Liver (tissue), 9 donors: Measurements from ENCODE around the gene DCAF15. TPM values are rescaled to one million over a fixed set of nuclear protein-coding genes. Genes with fewer than 3 reads are reported as not detected.

Source experiments
- DNase-seq: peaks from one replicate; pipeline ENCODE4 v3.0.0-alpha.2; 2017; ENCODE audit warnings: low spot score
- H3K27ac ChIP-seq, 2 donors: one replicate each; pipeline ENCODE4 v1.7.0; 2013; ENCODE audit warnings: inconsistent platforms in 2 of 2, low read length in 2 of 2, control low read depth in 1 of 2, low read depth in 1 of 2, mild to moderate bottlenecking in 1 of 2
- H3K27me3 ChIP-seq, 4 donors: one replicate each; pipeline versions ENCODE4 v1.6.1 to v1.7.0; 2013; ENCODE audit warnings: low read length in 3 of 4, inconsistent platforms in 1 of 4, mild to moderate bottlenecking in 1 of 4, moderate library complexity in 1 of 4; ENCODE audit not compliant: control insufficient read depth in 4 of 4, insufficient read depth in 4 of 4
- H3K36me3 ChIP-seq, 4 donors: one replicate each; pipeline versions ENCODE4 v1.6.1 to v1.7.0; 2013; ENCODE audit warnings: low read length in 3 of 4, mild to moderate bottlenecking in 3 of 4, low read depth in 1 of 4, moderate library complexity in 1 of 4; ENCODE audit not compliant: control insufficient read depth in 4 of 4, insufficient read depth in 3 of 4
- H3K4me1 ChIP-seq, 4 donors: one replicate each; pipeline versions ENCODE4 v1.6.1 to v1.7.0; 2013; ENCODE audit warnings: low read length in 3 of 4, mild to moderate bottlenecking in 3 of 4, moderate library complexity in 1 of 4; ENCODE audit not compliant: control insufficient read depth in 4 of 4, insufficient read depth in 4 of 4
- H3K4me3 ChIP-seq, 3 donors: one replicate each; pipeline versions ENCODE4 v1.6.1 to v1.7.0; 2013; ENCODE audit warnings: low read length in 3 of 3, control low read depth in 1 of 3, low read depth in 1 of 3, mild to moderate bottlenecking in 1 of 3
- H3K9ac ChIP-seq, 2 donors: one replicate each; pipeline ENCODE4 v1.7.0; 2013; ENCODE audit warnings: low read length in 2 of 2, mild to moderate bottlenecking in 2 of 2, moderate library complexity in 2 of 2, control low read depth in 1 of 2, low read depth in 1 of 2
- H3K9me3 ChIP-seq, 4 donors: one replicate each; pipeline versions ENCODE4 v1.6.1 to v1.7.0; 2013; ENCODE audit warnings: low read length in 3 of 4; ENCODE audit not compliant: control insufficient read depth in 4 of 4
- ATF3 ChIP-seq: IDR thresholded peaks from 2 replicates; pipeline ENCODE4 v1.6.1; 2016; ENCODE audit warnings: antibody characterized with exemption
- FOXA1 ChIP-seq: IDR thresholded peaks from 2 replicates; pipeline ENCODE4 v1.6.1; 2016; ENCODE audit warnings: antibody characterized with exemption
- FOXA2 ChIP-seq: IDR thresholded peaks from 2 replicates; pipeline ENCODE4 v1.6.1; 2016; ENCODE audit warnings: antibody characterized with exemption
- GABPA ChIP-seq, 2 donors: IDR thresholded peaks in 1 of 2; conservative IDR thresholded peaks in 1 of 2; 2 replicates each; pipeline ENCODE4 v1.6.1; 2016; ENCODE audit warnings: antibody characterized with exemption in 2 of 2, mild to moderate bottlenecking in 1 of 2, moderate library complexity in 1 of 2
- JUND ChIP-seq, 2 donors: IDR thresholded peaks; 2 replicates each; pipeline ENCODE4 v1.6.1; 2016; ENCODE audit warnings: antibody characterized with exemption in 2 of 2
- MAX ChIP-seq: IDR thresholded peaks from 2 replicates; pipeline ENCODE4 v1.6.1; 2016; ENCODE audit warnings: antibody characterized with exemption
- NR2F2 ChIP-seq: IDR thresholded peaks from 2 replicates; pipeline ENCODE4 v1.6.1; 2016; ENCODE audit warnings: antibody characterized with exemption
- RAD21 ChIP-seq, 2 donors: IDR thresholded peaks; 2 replicates each; pipeline ENCODE4 v1.6.1; 2016; ENCODE audit warnings: antibody characterized with exemption in 2 of 2, mild to moderate bottlenecking in 2 of 2
- RXRA ChIP-seq, 2 donors: IDR thresholded peaks; 2 replicates each; pipeline ENCODE4 v1.6.1; 2017 to 2018; ENCODE audit warnings: antibody characterized with exemption in 2 of 2, mild to moderate bottlenecking in 1 of 2
- TAF1 ChIP-seq: conservative IDR thresholded peaks from 2 replicates; pipeline ENCODE4 v1.6.1; 2016; ENCODE audit warnings: antibody characterized with exemption, mild to moderate bottlenecking
- YY1 ChIP-seq: IDR thresholded peaks from 2 replicates; pipeline ENCODE4 v1.6.1; 2016; ENCODE audit warnings: antibody characterized with exemption, mild to moderate bottlenecking
- WGBS: extraction: QIAGEN DNeasy Blood & Tissue Kit; methylation state at CpG from one replicate; pipeline ENCODE4 v1.1.7; 2013; 5-methylcytosine and 5-hydroxymethylcytosine counted together
- polyA plus RNA-seq, 2 donors: library from polyadenylated mRNA; stranded (reverse) in 1 of 2; unstranded in 1 of 2; fragments of 200-250 nt in 1 of 2; fragments of >200 nt in 1 of 2; fragmentation: Nextera tagmentation in 1 of 2; extraction: Ambion mirVana in 1 of 2; gene quantifications; one replicate each; pipeline versions ENCODE4 v1.2.1 to v1.2.3, GENCODE V29; 2013 to 2015
- total RNA-seq, 2 donors: library from RNA; depleted of rRNA; stranded (reverse); fragments of >200 nt; gene quantifications; one replicate each; pipeline ENCODE4 v1.2.3, GENCODE V29; 2014
- TF ChIP-seq, protein P1 (sequence below): fragments of 150-350 bp; IDR thresholded peaks from 2 replicates; pipeline ENCODE4 v1.5.1; 2017; ENCODE audit warnings: improper control_type of control experiment, low read depth, low read length; ENCODE audit not compliant: missing input control
- TF ChIP-seq, protein P2 (sequence below): IDR thresholded peaks from 2 replicates; pipeline ENCODE4 v1.6.1; 2016; ENCODE audit warnings: antibody characterized with exemption, mild to moderate bottlenecking
- donor health status: healthy.
- donor health status: healthy.
- donor health status: healthy.
- donor health status: healthy.
- donor health status: healthy.

DCAF15 gene
- total and polyA plus RNA-seq, 4 donors, result 2.6 to 10.4 (median 5.5) TPM

DNA sequence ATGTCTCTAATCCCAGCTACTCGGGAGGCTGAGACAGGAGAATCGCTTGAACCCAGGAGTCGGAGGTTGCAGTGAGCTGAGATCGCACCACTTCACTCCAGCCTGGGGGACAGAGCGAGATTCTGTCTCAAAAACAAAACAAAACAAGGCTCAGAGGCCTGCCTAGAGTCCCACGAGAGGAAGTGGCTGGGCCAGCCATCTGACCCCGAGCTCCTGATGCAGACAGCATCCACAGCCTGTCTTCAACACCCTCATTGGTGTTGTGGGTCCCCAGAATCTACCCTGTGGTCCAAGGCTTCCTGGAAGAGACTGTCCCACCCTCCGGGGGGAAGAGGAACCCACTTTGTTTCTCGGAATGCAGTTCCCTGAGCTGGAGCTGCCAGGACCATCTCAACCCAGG is 29.2 kb downstream of the DCAF15 start:
- no peaks in the 10 kb centered on the region for H3K9me3 ChIP-seq
- H3K9ac ChIP-seq, result no peak overlapping the region
- no peak for DNase-seq
- no peaks in the 10 kb centered on the region for H3K4me1 ChIP-seq
- no peaks in the 10 kb centered on the region for H3K27me3 ChIP-seq
- no peak overlapping the region for H3K4me3 ChIP-seq
- TF ChIP-seq MAX, result no peak
- TF ChIP-seq, protein P1, sequence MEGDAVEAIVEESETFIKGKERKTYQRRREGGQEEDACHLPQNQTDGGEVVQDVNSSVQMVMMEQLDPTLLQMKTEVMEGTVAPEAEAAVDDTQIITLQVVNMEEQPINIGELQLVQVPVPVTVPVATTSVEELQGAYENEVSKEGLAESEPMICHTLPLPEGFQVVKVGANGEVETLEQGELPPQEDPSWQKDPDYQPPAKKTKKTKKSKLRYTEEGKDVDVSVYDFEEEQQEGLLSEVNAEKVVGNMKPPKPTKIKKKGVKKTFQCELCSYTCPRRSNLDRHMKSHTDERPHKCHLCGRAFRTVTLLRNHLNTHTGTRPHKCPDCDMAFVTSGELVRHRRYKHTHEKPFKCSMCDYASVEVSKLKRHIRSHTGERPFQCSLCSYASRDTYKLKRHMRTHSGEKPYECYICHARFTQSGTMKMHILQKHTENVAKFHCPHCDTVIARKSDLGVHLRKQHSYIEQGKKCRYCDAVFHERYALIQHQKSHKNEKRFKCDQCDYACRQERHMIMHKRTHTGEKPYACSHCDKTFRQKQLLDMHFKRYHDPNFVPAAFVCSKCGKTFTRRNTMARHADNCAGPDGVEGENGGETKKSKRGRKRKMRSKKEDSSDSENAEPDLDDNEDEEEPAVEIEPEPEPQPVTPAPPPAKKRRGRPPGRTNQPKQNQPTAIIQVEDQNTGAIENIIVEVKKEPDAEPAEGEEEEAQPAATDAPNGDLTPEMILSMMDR, result no peak
- no peak for TF ChIP-seq RXRA (IDR thresholded peaks at IDR 0.05)
- no peak for TF ChIP-seq FOXA1
- TF ChIP-seq YY1, result no peak
- no peak for TF ChIP-seq GABPA (IDR thresholded peaks at IDR 0.05 in 1 of 2, conservative IDR thresholded peaks at IDR 0.05 in 1 of 2)
- TF ChIP-seq JUND (IDR thresholded peaks at IDR 0.05), result no peak
- TF ChIP-seq TAF1, result no peak
- TF ChIP-seq RAD21 (IDR thresholded peaks at IDR 0.05), result no peak
- no peak for TF ChIP-seq FOXA2
- no peak for TF ChIP-seq NR2F2
- no peak for TF ChIP-seq ATF3
- H3K27ac ChIP-seq, result no peak overlapping the region
- WGBS, result 92% methylated on average over 9 of the region's 9 CpGs
- peaks cover 0 to 31% (median 9%) of the 10 kb centered on the region in 4 donors for H3K36me3 ChIP-seq

- Histone ChIP-seq H3K9me3 (no peaks in the 10 kb centered on the region), H3K4me1 (peaks cover 0 to 3% (median under 1%) of the 10 kb centered on the region in 4 donors), H3K27ac (no peak overlapping the region), H3K9ac (no peak overlapping the region), H3K27me3 (no peaks in the 10 kb centered on the region), H3K36me3 (peaks cover 0 to 30% (median 7%) of the 10 kb centered on the region in 4 donors), H3K4me3 (no peak overlapping the region)
- 96% methylated on average over 17 of the region's 17 CpGs for WGBS
- no peak for DNase-seq
- TF ChIP-seq, protein P1, result no peak
- no peak for TF ChIP-seq FOXA2
- TF ChIP-seq, protein P2, sequence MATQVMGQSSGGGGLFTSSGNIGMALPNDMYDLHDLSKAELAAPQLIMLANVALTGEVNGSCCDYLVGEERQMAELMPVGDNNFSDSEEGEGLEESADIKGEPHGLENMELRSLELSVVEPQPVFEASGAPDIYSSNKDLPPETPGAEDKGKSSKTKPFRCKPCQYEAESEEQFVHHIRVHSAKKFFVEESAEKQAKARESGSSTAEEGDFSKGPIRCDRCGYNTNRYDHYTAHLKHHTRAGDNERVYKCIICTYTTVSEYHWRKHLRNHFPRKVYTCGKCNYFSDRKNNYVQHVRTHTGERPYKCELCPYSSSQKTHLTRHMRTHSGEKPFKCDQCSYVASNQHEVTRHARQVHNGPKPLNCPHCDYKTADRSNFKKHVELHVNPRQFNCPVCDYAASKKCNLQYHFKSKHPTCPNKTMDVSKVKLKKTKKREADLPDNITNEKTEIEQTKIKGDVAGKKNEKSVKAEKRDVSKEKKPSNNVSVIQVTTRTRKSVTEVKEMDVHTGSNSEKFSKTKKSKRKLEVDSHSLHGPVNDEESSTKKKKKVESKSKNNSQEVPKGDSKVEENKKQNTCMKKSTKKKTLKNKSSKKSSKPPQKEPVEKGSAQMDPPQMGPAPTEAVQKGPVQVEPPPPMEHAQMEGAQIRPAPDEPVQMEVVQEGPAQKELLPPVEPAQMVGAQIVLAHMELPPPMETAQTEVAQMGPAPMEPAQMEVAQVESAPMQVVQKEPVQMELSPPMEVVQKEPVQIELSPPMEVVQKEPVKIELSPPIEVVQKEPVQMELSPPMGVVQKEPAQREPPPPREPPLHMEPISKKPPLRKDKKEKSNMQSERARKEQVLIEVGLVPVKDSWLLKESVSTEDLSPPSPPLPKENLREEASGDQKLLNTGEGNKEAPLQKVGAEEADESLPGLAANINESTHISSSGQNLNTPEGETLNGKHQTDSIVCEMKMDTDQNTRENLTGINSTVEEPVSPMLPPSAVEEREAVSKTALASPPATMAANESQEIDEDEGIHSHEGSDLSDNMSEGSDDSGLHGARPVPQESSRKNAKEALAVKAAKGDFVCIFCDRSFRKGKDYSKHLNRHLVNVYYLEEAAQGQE, result no peak
- TF ChIP-seq RXRA (IDR thresholded peaks at IDR 0.05), result no peak
- TF ChIP-seq JUND (IDR thresholded peaks at IDR 0.05), result no peak
- no peak for TF ChIP-seq GABPA (IDR thresholded peaks at IDR 0.05 in 1 of 2, conservative IDR thresholded peaks at IDR 0.05 in 1 of 2)
- TF ChIP-seq NR2F2, result no peak
- no peak for TF ChIP-seq ATF3
Observed at GRCh38 chr19:13981988-13982501, 29.7 kb downstream of the DCAF15 start.
